PFSK-1 (cell line): Measurements from ENCODE around the gene STARD7.

Experiments used
- POLR2AphosphoS5 ChIP-seq: IDR thresholded peaks from 2 replicates; pipeline ENCODE4 v1.6.1; 2012; ENCODE audit warnings: low read depth, mild to moderate bottlenecking, control low read depth, low read length, moderate library complexity
- REST ChIP-seq, 2 experiments: IDR thresholded peaks; 2 replicates each; pipeline versions ENCODE4 v1.6.1 to v1.8.0; 2011 to 2012; ENCODE audit warnings: low read depth in 2 of 2, low read length in 2 of 2, control low read depth in 1 of 2, inconsistent platforms in 1 of 2, mild to moderate bottlenecking in 1 of 2, moderate library complexity in 1 of 2; ENCODE audit not compliant: insufficient read depth in 1 of 2

- TF ChIP-seq REST (IDR thresholded peaks at IDR 0.05; ENCODE audit: insufficient read depth in 1 of 2, low read depth in 2 of 2, low read length in 2 of 2), result no peak
- TF ChIP-seq POLR2AphosphoS5, result no peak
Measured at GRCh38 chr2:96156926-96157648, 51.5 kb downstream of the STARD7 start.
